ENCODE data around the gene SEMA6C. TPM values are rescaled to one million over a fixed set of nuclear protein-coding genes. Genes with fewer than 3 reads are reported as not detected.

The SEMA6C gene
- total RNA-seq, 4 donors from 2014 or later = 0.91 to 3.8 (median 2.0) TPM

DNA sequence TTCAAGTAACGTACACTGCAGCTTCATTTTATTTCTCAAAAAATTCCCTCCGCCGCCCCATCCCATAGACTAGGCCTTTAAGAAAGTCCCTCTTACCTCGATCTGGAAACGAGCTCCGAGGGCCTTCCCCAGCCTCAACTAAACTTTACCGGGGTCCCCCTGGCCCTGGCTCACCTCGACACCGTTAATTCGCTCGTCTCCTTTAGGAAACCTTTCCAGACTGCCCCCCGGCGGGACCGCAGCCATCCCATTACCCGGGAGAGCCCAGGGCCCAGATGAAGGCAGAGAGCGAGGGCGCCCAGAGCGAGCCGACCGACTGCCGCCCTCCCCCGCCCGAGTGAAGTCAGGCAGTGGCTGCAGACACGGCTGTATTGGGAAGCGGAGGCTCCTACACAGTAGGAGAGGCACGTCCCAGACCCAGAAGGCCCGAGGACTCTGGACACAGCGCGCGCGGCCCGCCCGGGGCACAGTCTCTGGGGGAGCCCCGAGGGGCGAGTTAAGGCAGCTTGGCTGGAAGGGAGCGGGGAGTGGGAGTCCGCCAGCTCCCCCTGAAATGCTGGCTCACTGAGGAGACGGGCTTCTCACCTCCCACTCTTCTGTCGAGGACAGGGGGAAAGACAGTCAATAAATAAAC is 14.6 kb downstream of the SEMA6C start:
- WGBS, 2 donors = 25 to 34% methylated on average over 11 to 13 of the region's 39 CpGs
- DNase-seq = no peak
- Histone ChIP-seq H3K4me1 (peaks cover 0 to 27% (median 16%) of the 10 kb centered on the region in 3 donors), H3K27me3 (no peaks in the 10 kb centered on the region), H3K9me3 (no peaks in the 10 kb centered on the region), H3K27ac (peak overlapping the region in 3 of 4 donors; percentile 43 to 74 (median 71)), H3K36me3 (peaks cover 0 to 15% (median 0%) of the 10 kb centered on the region in 3 donors), H3K4me3 (peak overlapping the region; percentile 30 to 61 (median 49))
- TF ChIP-seq CTCF (IDR thresholded peaks at IDR 0.05) = no peak
- no peak for TF ChIP-seq POLR2A (IDR thresholded peaks at IDR 0.05)
- intact Hi-C loops (cut with DNase I) = loop anchor here (10.0 kb wide), 1 partner anchor 107 kb away; no protein-coding TSS in a partner anchor

DNA sequence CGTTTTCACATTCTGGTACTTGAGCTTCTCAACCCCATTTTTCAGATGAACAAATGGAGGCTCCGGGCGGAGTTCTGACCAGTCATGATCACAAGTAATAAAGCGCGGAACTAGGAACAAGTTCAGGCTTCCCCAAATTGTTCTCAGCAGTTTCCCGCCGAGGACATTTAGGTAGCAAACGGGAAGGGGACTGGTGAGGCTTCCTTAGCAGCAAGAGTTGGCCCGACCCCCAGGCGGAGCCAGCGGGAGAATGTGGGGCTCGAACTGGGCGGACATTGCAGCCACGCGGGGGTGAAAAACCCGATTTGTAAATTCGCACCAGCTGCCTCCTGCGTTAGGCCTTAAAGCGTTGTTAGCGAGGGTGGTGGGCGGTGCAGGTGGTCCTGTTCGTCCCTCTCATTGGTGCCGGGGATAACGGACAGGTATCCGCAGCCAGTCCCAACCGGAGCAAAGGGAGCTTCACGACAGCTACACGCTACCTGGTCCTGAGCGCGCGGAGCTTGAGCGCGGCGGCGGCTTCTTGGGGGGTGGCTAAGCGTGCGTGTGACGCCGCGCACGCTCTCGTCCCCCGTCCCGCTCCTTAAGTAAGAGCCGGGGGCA is 15.3 kb downstream of the SEMA6C start:
- Histone ChIP-seq H3K9me3 (no peaks in the 10 kb centered on the region), H3K27ac (peak overlapping the region; percentile 43 to 74 (median 64)), H3K4me1 (peaks cover 0 to 27% (median 16%) of the 10 kb centered on the region in 3 donors), H3K27me3 (no peaks in the 10 kb centered on the region), H3K4me3 (peak overlapping the region; percentile 30 to 61 (median 49)), H3K36me3 (peaks cover 0 to 8% (median 0%) of the 10 kb centered on the region in 3 donors)
- WGBS, 2 donors = 10 to 22% methylated on average over 25 to 35 of the region's 45 CpGs
- TF ChIP-seq CTCF (IDR thresholded peaks at IDR 0.05) = no peak
- peak in 2 of 4 donors; percentile 11 to 18 for TF ChIP-seq POLR2A (IDR thresholded peaks at IDR 0.05)
- DNase-seq = peak; percentile 39
- intact Hi-C loops (cut with DNase I) = loop anchor here (10.0 kb wide), 1 partner anchor 106 kb away; no protein-coding TSS in a partner anchor

DNA sequence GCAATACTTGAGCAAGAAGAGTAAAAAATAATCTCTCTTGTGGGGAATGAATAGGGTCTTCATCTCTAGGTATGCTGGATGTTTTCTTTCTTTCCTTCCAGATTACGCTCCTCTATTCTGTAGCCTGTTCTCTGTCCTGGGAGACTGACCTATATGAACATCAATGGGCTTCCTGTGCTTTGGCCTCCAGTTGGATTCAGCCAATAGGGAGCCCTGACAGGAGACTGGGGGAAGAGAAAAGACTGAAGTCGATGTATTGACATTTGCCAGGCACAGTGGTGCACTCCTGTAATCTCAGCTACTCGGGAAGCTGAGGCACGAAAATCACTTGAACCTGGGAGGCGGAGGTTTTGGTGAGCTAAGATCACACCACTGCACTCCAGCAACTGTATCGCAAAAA is 17.6 kb downstream of the SEMA6C start:
- 84 to 94% methylated on average over 6 of the region's 6 CpGs for WGBS, 2 donors
- Histone ChIP-seq H3K36me3 (peaks cover 0 to 15% (median 0%) of the 10 kb centered on the region in 3 donors), H3K27ac (no peak overlapping the region), H3K9me3 (no peaks in the 10 kb centered on the region), H3K4me1 (peaks cover 0 to 27% (median 16%) of the 10 kb centered on the region in 3 donors), H3K4me3 (no peak overlapping the region), H3K27me3 (no peaks in the 10 kb centered on the region)
- TF ChIP-seq POLR2A (IDR thresholded peaks at IDR 0.05) (no peak), CTCF (IDR thresholded peaks at IDR 0.05) (no peak)
- no peak for DNase-seq
- intact Hi-C loops (cut with DNase I) = no loop called here

GRCh38 chr1:151124763-151125403 is 21.5 kb downstream of the SEMA6C start:
- Histone ChIP-seq H3K27ac (no peak overlapping the region), H3K36me3 (peaks cover 0 to 53% (median 0%) of the 10 kb centered on the region in 3 donors), H3K4me3 (no peak overlapping the region), H3K9me3 (no peaks in the 10 kb centered on the region), H3K4me1 (no peaks in the 10 kb centered on the region), H3K27me3 (no peaks in the 10 kb centered on the region)
- WGBS, 2 donors = 78 to 79% methylated on average over 5 of the region's 5 CpGs
- no peak for DNase-seq
- intact Hi-C loops (cut with DNase I) = no loop called here
- no peak for TF ChIP-seq CTCF (IDR thresholded peaks at IDR 0.05)
- no peak for TF ChIP-seq POLR2A (IDR thresholded peaks at IDR 0.05)

DNA sequence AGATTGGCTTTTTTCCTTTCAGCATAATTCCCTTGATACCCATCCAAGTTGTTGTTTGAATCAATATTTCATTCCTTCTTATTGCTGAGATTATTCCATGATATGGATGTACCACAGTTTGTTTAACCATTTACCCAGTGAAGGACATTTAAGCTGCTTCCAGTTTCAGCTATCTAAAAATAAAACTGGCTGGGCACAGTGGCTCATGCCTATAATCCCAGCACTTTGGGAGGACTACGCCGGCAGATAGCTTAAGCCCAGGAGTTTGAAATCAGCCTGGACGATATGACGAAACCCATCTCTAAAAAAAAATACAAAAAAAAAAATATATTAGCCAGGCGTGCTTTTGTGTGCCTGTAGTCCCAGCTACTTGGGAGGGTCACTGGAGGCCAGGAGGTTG is 32.6 kb downstream of the SEMA6C start:
- no peaks in the 10 kb centered on the region for H3K27me3 ChIP-seq
- no peak for DNase-seq
- no peak overlapping the region for H3K27ac ChIP-seq
- WGBS, 2 donors = 89 to 90% methylated on average over 5 of the region's 5 CpGs
- TF ChIP-seq POLR2A (IDR thresholded peaks at IDR 0.05) (no peak), CTCF (IDR thresholded peaks at IDR 0.05) (no peak)
- no peaks in the 10 kb centered on the region for H3K9me3 ChIP-seq
- no peaks in the 10 kb centered on the region for H3K4me1 ChIP-seq
- H3K36me3 ChIP-seq = peaks cover 0 to 88% (median 0%) of the 10 kb centered on the region in 3 donors
- H3K4me3 ChIP-seq = no peak overlapping the region
- intact Hi-C loops (cut with DNase I) = no loop called here

All from esophagus squamous epithelium (tissue), 5 donors.